ENCODE results near the gene ASTN1.
"Not testable (repeated sequence)": the region's sequence is repeated elsewhere in the genome, so short reads cannot be mapped to it uniquely, and the experiment has no call there.

Gene ASTN1

GRCh38 chr1:177103005-177103852 lies 61.3 kb downstream of the ASTN1 start:
- DNase-seq, result no peak

GRCh38 chr1:177092001-177092400 lies 72.5 kb downstream of the ASTN1 start:
- no peak for DNase-seq

GRCh38 chr1:177091040-177091439 lies 73.5 kb downstream of the ASTN1 start:
- no peak for DNase-seq

GRCh38 chr1:177088966-177089365 lies 75.5 kb downstream of the ASTN1 start:
- DNase-seq, result peak; percentile 60

- DNase-seq, result no peak
These were observed 81.4 kb downstream of the ASTN1 start for GRCh38 chr1:177082855-177083693.

- DNase-seq, result no peak
These were observed 83.9 kb downstream of the ASTN1 start for GRCh38 chr1:177080564-177080963.

- DNase-seq, result no peak
These were observed 86.6 kb downstream of the ASTN1 start for GRCh38 chr1:177077734-177078499.

GRCh38 chr1:177077006-177077405 lies 87.5 kb downstream of the ASTN1 start:
- DNase-seq, result no peak

- DNase-seq, result not testable (repeated sequence)
These were observed 89.7 kb downstream of the ASTN1 start for GRCh38 chr1:177074811-177075210.

- DNase-seq, result no peak
These were observed 95.0 kb downstream of the ASTN1 start for GRCh38 chr1:177069490-177069889.

GRCh38 chr1:177067752-177068410 lies 96.6 kb downstream of the ASTN1 start:
- peak; percentile 98 for DNase-seq

GRCh38 chr1:177065430-177065829 lies 99.1 kb downstream of the ASTN1 start:
- no peak for DNase-seq

GRCh38 chr1:177063648-177064047 lies 100.9 kb downstream of the ASTN1 start:
- no peak for DNase-seq

GRCh38 chr1:177054542-177054941 lies 110.0 kb downstream of the ASTN1 start:
- DNase-seq, result no peak

- peak; percentile 70 for DNase-seq
These were observed 110.9 kb downstream of the ASTN1 start for GRCh38 chr1:177053648-177054047.

GRCh38 chr1:177048314-177049069 lies 116.0 kb downstream of the ASTN1 start:
- no peak for DNase-seq

- no peak for DNase-seq
These were observed 119.4 kb downstream of the ASTN1 start for GRCh38 chr1:177045151-177045550.

- DNase-seq, result no peak
These were observed 120.1 kb downstream of the ASTN1 start for GRCh38 chr1:177044390-177044789.

GRCh38 chr1:177043597-177043996 lies 120.9 kb downstream of the ASTN1 start:
- no peak for DNase-seq

- DNase-seq, result no peak
These were observed 128.9 kb downstream of the ASTN1 start for GRCh38 chr1:177035586-177035985.

- DNase-seq, result no peak
These were observed 130.9 kb downstream of the ASTN1 start for GRCh38 chr1:177033628-177034027.

- no peak for DNase-seq
These were observed 132.1 kb downstream of the ASTN1 start for GRCh38 chr1:177032434-177032833.

Measured in NCI-H82 (cell line).